Adrenal gland (tissue), 12 donors: Measurements from ENCODE around the gene ZCCHC8. TPM values are rescaled to one million over a fixed set of nuclear protein-coding genes. Genes with fewer than 3 reads are reported as not detected.
"Not testable (repeated sequence)": the region's sequence is repeated elsewhere in the genome, so short reads cannot be mapped to it uniquely, and the experiment has no call there.

ENCODE experiments used
- DNase-seq, 7 donors: peaks; one replicate each; pipeline ENCODE4 v3.0.0-alpha.2; 2019 to 2020
- H3K27ac ChIP-seq, 5 donors: fragments of 200-600 bp; sonication (generic) in 4 of 5; 1 replicate in 3 of 5; 2 replicates in 2 of 5; pipeline versions ENCODE4 v1.5.1 to v1.8.0; 2016 to 2020; ENCODE audit warnings: mild to moderate bottlenecking in 1 of 5
- H3K27me3 ChIP-seq: fragments of 200-600 bp; 2 replicates; pipeline ENCODE4 v1.8.0; 2021
- H3K36me3 ChIP-seq, 2 donors: fragments of 200-600 bp; replicated peaks in 1 of 2; 1 replicate in 1 of 2; 2 replicates in 1 of 2; pipeline versions ENCODE4 v1.5.1 to v1.8.0; 2018 to 2022
- H3K4me1 ChIP-seq, 2 donors: fragments of 200-600 bp; replicated peaks in 1 of 2; 1 replicate in 1 of 2; 2 replicates in 1 of 2; pipeline versions ENCODE4 v1.5.1 to v1.8.0; 2018 to 2021
- H3K4me3 ChIP-seq, 4 donors: fragments of 200-600 bp; sonication (generic) in 3 of 4; one replicate each; pipeline ENCODE4 v1.5.1; 2016 to 2018
- H3K9me3 ChIP-seq, 3 donors: fragments of 200-600 bp; sonication (generic) in 1 of 3; replicated peaks in 1 of 3; 1 replicate in 2 of 3; 2 replicates in 1 of 3; pipeline versions ENCODE4 v1.5.1 to v1.8.0; 2016 to 2021
- POLR2A ChIP-seq, 2 donors: fragments of 450-650 bp; IDR thresholded peaks; one replicate each; pipeline ENCODE4 v1.6.1; 2017; ENCODE audit warnings: antibody characterized with exemption in 2 of 2, mild to moderate bottlenecking in 2 of 2, moderate library complexity in 1 of 2
- WGBS, 4 donors: extraction: QIAGEN DNeasy Blood & Tissue Kit in 2 of 4; methylation state at CpG; one replicate each; pipeline versions ENCODE4 v1.1.5 to v1.1.7; 2013 to 2017; 5-methylcytosine and 5-hydroxymethylcytosine counted together
- intact Hi-C, 2 donors: fragments of 100-400 bp; cut with DNase I; formaldehyde crosslinking; loops; one replicate each; pipeline versions ENCODE4 v1.14.1 to v1.15.0; 2022 to 2023
- polyA plus RNA-seq, 3 donors: library from polyadenylated mRNA; stranded (reverse); fragments of 200-250 nt in 2 of 3; fragments of 350-450 nt in 1 of 3; fragmentation: Illumina TruSeq in 1 of 3; extraction: RNeasy Lipid Tissue Mini Kit (QIAGEN cat#74804) in 1 of 3; gene quantifications; one replicate each; pipeline ENCODE4 v1.2.3, GENCODE V29; 2013 to 2014
- total RNA-seq, 9 donors: library from RNA; depleted of rRNA in 4 of 9; stranded (reverse); fragments of >200 nt in 4 of 9; fragments of 120-200 nt in 1 of 9; fragmentation: NEBNext Ultra II Directional in 1 of 9; extraction: Animal tissue kit (Norgen Biotek cat#: 25700) in 1 of 9; gene quantifications; one replicate each; pipeline versions ENCODE4 v1.1.0 to v1.2.4, GENCODE V29; 2013 to 2023
- TF ChIP-seq, protein P1 (sequence below), 6 experiments: fragments of 450-650 bp in 4 of 6; fragments of 200-600 bp in 2 of 6; sonication (generic) in 1 of 6; IDR thresholded peaks; 1 replicate in 5 of 6; 2 replicates in 1 of 6; pipeline versions ENCODE4 v1.5.1 to v1.8.0; 2016 to 2021; ENCODE audit warnings: antibody characterized with exemption in 6 of 6, mild to moderate bottlenecking in 2 of 6, moderate library complexity in 1 of 6
- donor health status: healthy with polysubstance abuse.
- donor health status: Bipolar disorder and iron deficiency.
- donor health status: DM: yes; HTN: yes; CAD: no.
- donor health status: DM: no; HTN: no; CAD: no.
- donor health status: DM: no; HTN: no; CAD: no.
- donor health status: DM: yes; HTN: yes; CAD: no.

ZCCHC8 gene
- total and polyA plus RNA-seq, 12 donors: 10.7 to 55.3 (median 19.3) TPM

DNA sequence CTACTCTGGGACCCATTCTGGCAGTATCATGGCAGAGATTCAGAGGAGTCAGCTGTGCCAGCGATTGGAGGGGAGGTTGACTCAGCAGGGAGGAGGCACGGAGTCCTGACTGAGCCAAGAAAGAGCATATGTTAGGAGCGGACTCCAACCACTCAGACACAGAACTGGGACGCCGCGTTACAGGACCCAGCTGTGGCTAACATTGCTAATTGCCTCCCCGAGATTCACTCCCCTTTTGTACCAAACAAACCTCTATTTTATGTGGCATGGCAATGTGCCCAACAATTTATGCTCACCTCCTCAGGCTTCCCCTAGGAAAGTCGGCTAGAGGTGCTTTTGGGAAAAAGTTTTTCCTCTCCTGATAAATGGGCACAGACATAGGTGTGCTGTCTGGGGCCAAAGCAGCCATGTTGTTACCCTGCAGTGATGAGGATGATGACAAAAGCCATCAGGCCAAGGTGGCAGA is 63.0 kb downstream of the ZCCHC8 start:
- peaks cover 3 to 8% of the 10 kb centered on the region in 2 donors for H3K4me1 ChIP-seq
- H3K36me3 ChIP-seq: no peaks in the 10 kb centered on the region
- WGBS, 4 donors: 32 to 48% (median 36%) methylated on average over 8 of the region's 8 CpGs
- TF ChIP-seq POLR2A (IDR thresholded peaks at IDR 0.05): peak in 1 of 2 donors; percentile 83
- TF ChIP-seq, protein P1, sequence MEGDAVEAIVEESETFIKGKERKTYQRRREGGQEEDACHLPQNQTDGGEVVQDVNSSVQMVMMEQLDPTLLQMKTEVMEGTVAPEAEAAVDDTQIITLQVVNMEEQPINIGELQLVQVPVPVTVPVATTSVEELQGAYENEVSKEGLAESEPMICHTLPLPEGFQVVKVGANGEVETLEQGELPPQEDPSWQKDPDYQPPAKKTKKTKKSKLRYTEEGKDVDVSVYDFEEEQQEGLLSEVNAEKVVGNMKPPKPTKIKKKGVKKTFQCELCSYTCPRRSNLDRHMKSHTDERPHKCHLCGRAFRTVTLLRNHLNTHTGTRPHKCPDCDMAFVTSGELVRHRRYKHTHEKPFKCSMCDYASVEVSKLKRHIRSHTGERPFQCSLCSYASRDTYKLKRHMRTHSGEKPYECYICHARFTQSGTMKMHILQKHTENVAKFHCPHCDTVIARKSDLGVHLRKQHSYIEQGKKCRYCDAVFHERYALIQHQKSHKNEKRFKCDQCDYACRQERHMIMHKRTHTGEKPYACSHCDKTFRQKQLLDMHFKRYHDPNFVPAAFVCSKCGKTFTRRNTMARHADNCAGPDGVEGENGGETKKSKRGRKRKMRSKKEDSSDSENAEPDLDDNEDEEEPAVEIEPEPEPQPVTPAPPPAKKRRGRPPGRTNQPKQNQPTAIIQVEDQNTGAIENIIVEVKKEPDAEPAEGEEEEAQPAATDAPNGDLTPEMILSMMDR (IDR thresholded peaks at IDR 0.05): no peak
- H3K4me3 ChIP-seq: peak overlapping the region in 1 of 4 donors; percentile 29
- H3K27ac ChIP-seq: peak overlapping the region in 4 of 5 donors; percentile 51 to 86 (median 66)
- DNase-seq: peak; percentile 78 to 90 (median 89)
- intact Hi-C loops: no loop called here
- H3K27me3 ChIP-seq: no peaks in the 10 kb centered on the region
- no peaks in the 10 kb centered on the region for H3K9me3 ChIP-seq

DNA sequence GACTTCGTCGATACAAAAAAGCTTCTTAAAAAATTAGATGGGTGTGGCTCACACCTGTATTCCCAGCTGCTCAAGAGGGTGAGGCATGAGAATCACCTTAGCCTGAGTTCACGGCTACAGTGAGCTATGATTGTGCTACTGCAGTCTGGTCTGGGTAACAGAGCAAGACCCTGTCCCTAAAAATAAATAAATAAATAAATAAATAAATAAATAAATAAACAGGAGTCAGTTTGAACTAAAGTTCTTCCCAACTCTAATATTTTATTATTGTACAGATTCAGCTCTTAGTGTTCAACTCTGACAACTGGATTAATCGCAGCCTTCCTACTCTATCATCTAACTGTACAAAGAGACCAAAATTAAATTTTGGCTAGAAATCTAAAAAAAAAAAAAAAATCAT is 65.5 kb downstream of the ZCCHC8 start:
- Histone ChIP-seq H3K36me3 (no peaks in the 10 kb centered on the region), H3K4me1 (peaks cover 3 to 8% of the 10 kb centered on the region in 2 donors), H3K27ac (no peak overlapping the region), H3K27me3 (no peaks in the 10 kb centered on the region), H3K4me3 (no peak overlapping the region), H3K9me3 (no peaks in the 10 kb centered on the region)
- WGBS, 4 donors: 94 to 97% (median 95%) methylated on average over 4 of the region's 4 CpGs
- intact Hi-C loops: no loop called here
- DNase-seq: no peak
- TF ChIP-seq, protein P1 (IDR thresholded peaks at IDR 0.05): no peak
- TF ChIP-seq POLR2A (IDR thresholded peaks at IDR 0.05): no peak

DNA sequence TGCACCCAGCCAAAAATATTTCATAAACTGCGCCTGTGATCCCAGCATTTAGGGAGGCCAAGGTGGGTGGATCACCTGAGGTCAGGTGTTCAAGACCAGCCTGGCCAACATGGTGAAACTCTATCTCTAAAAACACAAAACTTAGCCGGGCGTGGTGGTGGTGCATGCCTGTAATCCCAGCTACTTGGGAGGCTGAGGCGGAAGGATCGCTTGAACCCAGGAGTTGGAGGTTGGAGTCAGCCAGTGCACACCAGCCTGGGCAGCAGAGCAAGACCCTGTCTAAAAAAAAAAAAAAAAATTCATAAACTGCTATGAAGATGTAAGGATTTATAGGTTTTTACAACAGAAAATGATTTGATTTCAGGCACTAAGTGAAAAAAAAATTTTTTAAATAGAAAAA is 71.7 kb downstream of the ZCCHC8 start:
- intact Hi-C loops: loop anchor here in 1 of 2 donors (10.0 kb wide), 1 partner anchor 46 kb away; no protein-coding TSS in a partner anchor
- H3K4me3 ChIP-seq, DNase-seq, H3K9me3 ChIP-seq, H3K27ac ChIP-seq, H3K36me3 ChIP-seq, H3K27me3 ChIP-seq, H3K4me1 ChIP-seq: not testable (repeated sequence)
- WGBS, 4 donors: 89 to 97% (median 95%) methylated on average over 5 of the region's 5 CpGs

DNA sequence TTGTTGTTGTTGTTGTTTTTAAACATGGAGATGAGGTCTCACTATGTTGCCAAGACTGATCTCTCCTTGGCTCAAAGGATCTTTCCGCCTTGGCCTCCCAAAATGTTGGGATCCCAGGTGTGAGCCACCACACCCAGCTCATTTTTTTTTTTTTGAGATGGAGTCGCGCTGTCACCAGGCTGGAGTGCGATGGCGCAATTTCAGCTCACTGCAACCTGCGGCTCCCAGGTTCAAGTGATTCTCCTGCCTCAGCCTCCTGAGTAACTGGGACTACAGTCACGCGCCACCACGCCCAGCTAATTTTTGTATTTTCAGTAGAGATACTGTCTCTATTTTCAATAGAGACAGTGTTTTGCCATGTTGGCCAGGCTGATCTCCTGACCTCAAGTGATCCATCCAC is 73.3 kb downstream of the ZCCHC8 start:
- intact Hi-C loops: loop anchor here in 1 of 2 donors (10.0 kb wide), 1 partner anchor 47 kb away; no protein-coding TSS in a partner anchor
- H3K4me3 ChIP-seq: no peak overlapping the region
- H3K27me3 ChIP-seq: no peaks in the 10 kb centered on the region
- DNase-seq: no peak
- no peaks in the 10 kb centered on the region for H3K36me3 ChIP-seq
- H3K4me1 ChIP-seq: peaks cover 0 to 11% of the 10 kb centered on the region in 2 donors
- TF ChIP-seq, protein P1 (IDR thresholded peaks at IDR 0.05): no peak
- no peak for TF ChIP-seq POLR2A (IDR thresholded peaks at IDR 0.05)
- H3K9me3 ChIP-seq: no peaks in the 10 kb centered on the region
- no peak overlapping the region for H3K27ac ChIP-seq
- WGBS, 4 donors: 94 to 97% (median 97%) methylated on average over 9 of the region's 9 CpGs
